ENCODE measurements around the gene TPPP.
A peak's percentile ranks its signal among the peaks of the same experiment; 100 is the strongest.
"Not testable (repeated sequence)": the region's sequence is repeated elsewhere in the genome, so short reads cannot be mapped to it uniquely, and the experiment has no call there.

The TPPP gene

GRCh38 chr5:693271-694041 is at the start of gene TPPP:
TSS of gene TPPP (minus strand) at chr5:693352. CDS start at chr5:678060, 15,292 bp downstream.
- peak; percentile 85 for DNase-seq (ENCODE audit: low spot score)

- not testable (repeated sequence) for DNase-seq (ENCODE audit: low spot score)
These were observed 49.1 kb upstream of the TPPP start for GRCh38 chr5:742276-742675.

- DNase-seq (ENCODE audit: low spot score), result not testable (repeated sequence)
These were observed 41.0 kb upstream of the TPPP start for GRCh38 chr5:734145-734544.

- DNase-seq (ENCODE audit: low spot score), result not testable (repeated sequence)
These were observed 39.8 kb upstream of the TPPP start for GRCh38 chr5:732754-733454.

- not testable (repeated sequence) for DNase-seq (ENCODE audit: low spot score)
These were observed 36.1 kb upstream of the TPPP start for GRCh38 chr5:729225-729624.

GRCh38 chr5:727087-727486 is 33.9 kb upstream of the TPPP start:
- peak; percentile 30 for DNase-seq (ENCODE audit: low spot score)

GRCh38 chr5:723865-724264 is 30.7 kb upstream of the TPPP start:
- DNase-seq (ENCODE audit: low spot score), result not testable (repeated sequence)

GRCh38 chr5:723309-723708 is 30.2 kb upstream of the TPPP start:
- not testable (repeated sequence) for DNase-seq (ENCODE audit: low spot score)

- DNase-seq (ENCODE audit: low spot score), result not testable (repeated sequence)
These were observed 26.2 kb upstream of the TPPP start for GRCh38 chr5:719379-719778.

GRCh38 chr5:717143-717542 is 24.0 kb upstream of the TPPP start:
- DNase-seq (ENCODE audit: low spot score), result no peak

GRCh38 chr5:716740-717139 is 23.6 kb upstream of the TPPP start:
- DNase-seq (ENCODE audit: low spot score), result not testable (repeated sequence)

GRCh38 chr5:715636-716035 is 22.5 kb upstream of the TPPP start:
- DNase-seq (ENCODE audit: low spot score), result not testable (repeated sequence)

GRCh38 chr5:714215-715118 is 21.3 kb upstream of the TPPP start:
- DNase-seq (ENCODE audit: low spot score), result not testable (repeated sequence)

- DNase-seq (ENCODE audit: low spot score), result not testable (repeated sequence)
These were observed 20.5 kb upstream of the TPPP start for GRCh38 chr5:713686-714085.

- not testable (repeated sequence) for DNase-seq (ENCODE audit: low spot score)
These were observed 15.8 kb upstream of the TPPP start for GRCh38 chr5:708848-709517.

- DNase-seq (ENCODE audit: low spot score), result not testable (repeated sequence)
These were observed 15.2 kb upstream of the TPPP start for GRCh38 chr5:708374-708773.

GRCh38 chr5:706127-706526 is 13.0 kb upstream of the TPPP start:
- not testable (repeated sequence) for DNase-seq (ENCODE audit: low spot score)

- not testable (repeated sequence) for DNase-seq (ENCODE audit: low spot score)
These were observed 3.9 kb upstream of the TPPP start for GRCh38 chr5:696753-697702.

GRCh38 chr5:696191-696590 is 3.0 kb upstream of the TPPP start:
- DNase-seq (ENCODE audit: low spot score), result not testable (repeated sequence)

- not testable (repeated sequence) for DNase-seq (ENCODE audit: low spot score)
These were observed 2.3 kb upstream of the TPPP start for GRCh38 chr5:695475-695874.

All from kidney tubule cell (primary cell).